Testis (tissue), 3 donors: Measurements from ENCODE around the gene LRRC66. TPM values are rescaled to one million over a fixed set of nuclear protein-coding genes. Genes with fewer than 3 reads are reported as not detected.

Experiments
- DNase-seq: peaks from one replicate; pipeline ENCODE4 v3.0.0-alpha.2; 2019
- H3K27ac ChIP-seq, 2 donors: fragments of 200-600 bp; sonication (generic); one replicate each; pipeline ENCODE4 v1.5.1; 2019
- H3K27me3 ChIP-seq: fragments of 200-600 bp; sonication (generic); one replicate; pipeline ENCODE4 v1.5.1; 2019
- H3K36me3 ChIP-seq: fragments of 200-600 bp; sonication (generic); one replicate; pipeline ENCODE4 v1.5.1; 2017; ENCODE audit warnings: low read depth; ENCODE audit errors: missing control alignments
- H3K4me1 ChIP-seq: fragments of 200-600 bp; sonication (generic); one replicate; pipeline ENCODE4 v1.5.1; 2019
- H3K4me3 ChIP-seq, 2 donors: fragments of 200-600 bp; sonication (generic); one replicate each; pipeline ENCODE4 v1.5.1; 2017 to 2019
- H3K9me3 ChIP-seq: fragments of 200-600 bp; sonication (generic); one replicate; pipeline ENCODE4 v1.5.1; 2017
- CTCF ChIP-seq, 3 experiments: fragments of 450-650 bp in 2 of 3; fragments of 200-600 bp in 1 of 3; sonication (generic) in 1 of 3; IDR thresholded peaks; one replicate each; pipeline ENCODE4 v1.5.1; 2016 to 2019; ENCODE audit warnings: antibody characterized with exemption in 3 of 3, mild to moderate bottlenecking in 2 of 3, moderate library complexity in 1 of 3
- POLR2A ChIP-seq: fragments of 450-650 bp; IDR thresholded peaks from one replicate; pipeline ENCODE4 v1.6.1; 2017; ENCODE audit warnings: antibody characterized with exemption, mild to moderate bottlenecking, moderate library complexity
- WGBS, 2 donors: methylation state at CpG; one replicate each; pipeline ENCODE4 v1.1.5; 2018; 5-methylcytosine and 5-hydroxymethylcytosine counted together
- intact Hi-C: fragments of 100-400 bp; cut with DNase I; formaldehyde crosslinking; loops from one replicate; pipeline ENCODE4 v1.15.1; 2023; ENCODE audit warnings: low total_unique reads
- polyA plus RNA-seq: library from polyadenylated mRNA; stranded (reverse); fragments of 350-450 nt; fragmentation: Illumina TruSeq; extraction: RNeasy Lipid Tissue Mini Kit (QIAGEN cat#74804); gene quantifications from one replicate; pipeline ENCODE4 v1.2.3, GENCODE V29; 2014; ENCODE audit warnings: low read depth, low replicate concordance; ENCODE audit not compliant: insufficient read depth
- total RNA-seq, 2 donors: library from RNA; depleted of rRNA; stranded (reverse); fragments of >200 nt; gene quantifications; one replicate each; pipeline ENCODE4 v1.2.3, GENCODE V29; 2016

Gene LRRC66
- total and polyA plus RNA-seq, 3 donors from 2014 or later, result 0.87 to 2.4 (median 1.0) TPM

- no peak overlapping the region for H3K27ac ChIP-seq
- H3K4me3 ChIP-seq, result no peak overlapping the region
- DNase-seq, result no peak
- H3K4me1 ChIP-seq, result no peaks in the 10 kb centered on the region
- H3K9me3 ChIP-seq, result no peaks in the 10 kb centered on the region
- no peaks in the 10 kb centered on the region for H3K36me3 ChIP-seq
- intact Hi-C loops, result no loop called here
- TF ChIP-seq CTCF (IDR thresholded peaks at IDR 0.05) (no peak), POLR2A (no peak)
- H3K27me3 ChIP-seq, result no peaks in the 10 kb centered on the region
Observed at GRCh38 chr4:51998837-51999236, 21.3 kb downstream of the LRRC66 start.

GRCh38 chr4:51997647-51998046 lies 22.5 kb downstream of the LRRC66 start:
- Histone ChIP-seq H3K36me3 (no peaks in the 10 kb centered on the region), H3K4me1 (no peaks in the 10 kb centered on the region), H3K4me3 (no peak overlapping the region), H3K9me3 (no peaks in the 10 kb centered on the region), H3K27ac (no peak overlapping the region), H3K27me3 (no peaks in the 10 kb centered on the region)
- TF ChIP-seq POLR2A (no peak), CTCF (IDR thresholded peaks at IDR 0.05) (no peak)
- DNase-seq, result no peak
- intact Hi-C loops, result no loop called here

DNA sequence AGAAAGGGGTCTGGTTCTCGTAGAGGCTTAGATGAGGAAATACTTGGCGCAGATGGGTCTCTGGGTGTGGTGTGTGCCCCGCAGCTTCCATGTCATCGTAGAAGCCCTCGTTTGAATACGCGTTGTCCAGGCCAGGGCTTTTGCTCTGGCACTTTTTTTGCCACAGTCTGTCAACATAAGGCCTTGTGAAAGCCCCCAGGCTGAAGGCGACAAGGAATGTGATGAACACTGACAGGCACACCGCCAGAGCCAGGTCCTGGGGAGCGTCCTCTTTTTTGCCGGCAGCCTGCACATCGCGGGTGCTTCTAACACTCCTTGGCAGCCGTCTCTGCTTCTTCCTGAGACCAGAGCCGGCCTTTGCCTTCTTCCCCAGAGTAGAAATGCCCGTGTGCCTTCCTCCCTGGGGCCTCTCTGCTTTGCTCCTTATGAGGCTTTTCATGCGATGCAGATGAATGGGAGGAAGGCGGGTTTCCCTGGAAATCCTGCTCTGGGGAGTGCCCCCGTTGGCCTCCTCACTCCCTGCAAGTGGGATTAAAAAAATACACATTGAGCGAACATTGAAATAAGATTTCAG lies 24.4 kb downstream of the LRRC66 start:
- WGBS, 2 donors, result 47 to 52% methylated on average over 19 to 20 of the region's 20 CpGs
- no peak for DNase-seq
- H3K27me3 ChIP-seq, result no peaks in the 10 kb centered on the region

GRCh38 chr4:51965862-51966261 lies 54.3 kb downstream of the LRRC66 start:
- H3K4me3 ChIP-seq, result no peak overlapping the region
- H3K27me3 ChIP-seq, result no peaks in the 10 kb centered on the region
- no peak for DNase-seq
- TF ChIP-seq CTCF (IDR thresholded peaks at IDR 0.05), result no peak
- no peak for TF ChIP-seq POLR2A
- no peak overlapping the region for H3K27ac ChIP-seq
- H3K4me1 ChIP-seq, result no peaks in the 10 kb centered on the region
- no peaks in the 10 kb centered on the region for H3K9me3 ChIP-seq
- H3K36me3 ChIP-seq, result no peaks in the 10 kb centered on the region
- WGBS, 2 donors, result 78 to 86% methylated on average over 1 of the region's 1 CpG
- intact Hi-C loops, result no loop called here

More for the DNA sequence above, 24.4 kb downstream of the LRRC66 start:
- Histone ChIP-seq H3K4me3 (peak overlapping the region in 1 of 2 donors; percentile 10), H3K36me3 (no peaks in the 10 kb centered on the region), H3K9me3 (no peaks in the 10 kb centered on the region), H3K4me1 (no peaks in the 10 kb centered on the region), H3K27ac (no peak overlapping the region)
- TF ChIP-seq POLR2A (no peak), CTCF (IDR thresholded peaks at IDR 0.05) (no peak)
- intact Hi-C loops, result no loop called here

GRCh38 chr4:51963841-51964517 lies 56.2 kb downstream of the LRRC66 start:
- H3K27me3 ChIP-seq, result no peaks in the 10 kb centered on the region
- H3K4me3 ChIP-seq, result no peak overlapping the region
- no peaks in the 10 kb centered on the region for H3K4me1 ChIP-seq
- DNase-seq, result no peak
- intact Hi-C loops, result no loop called here
- H3K9me3 ChIP-seq, result no peaks in the 10 kb centered on the region
- H3K36me3 ChIP-seq, result no peaks in the 10 kb centered on the region
- no peak overlapping the region for H3K27ac ChIP-seq
- TF ChIP-seq CTCF (IDR thresholded peaks at IDR 0.05) (no peak), POLR2A (no peak)
- WGBS, 2 donors, result 57 to 66% methylated on average over 4 of the region's 4 CpGs
